ENCODE data around the gene EPB41L3.

Gene EPB41L3

DNA sequence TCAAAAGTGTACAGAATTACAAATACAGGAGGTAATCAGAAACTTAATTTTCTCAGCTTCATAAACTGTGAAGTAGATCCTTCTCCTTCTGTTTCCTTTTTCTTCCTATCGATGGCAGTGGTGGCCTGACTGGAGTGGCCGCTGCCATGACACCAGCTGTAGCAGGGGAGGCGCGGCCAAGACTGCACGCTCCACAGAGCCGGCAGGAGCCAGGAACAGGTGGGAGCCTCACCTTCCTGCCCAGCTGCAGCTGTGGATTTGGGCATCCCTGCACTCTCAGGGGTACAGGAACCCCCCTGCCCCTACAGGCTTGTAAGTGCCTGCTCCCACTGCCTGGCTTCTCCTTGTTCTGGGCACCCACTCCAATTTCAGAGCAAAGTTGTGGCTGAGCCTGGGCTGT, 76.1 kb downstream of the EPB41L3 start:
- TF ChIP-seq EZH2 (IDR thresholded peaks at IDR 0.05; ENCODE audit: borderline replicate concordance, low read length), result no peak
- TF ChIP-seq, protein P1, sequence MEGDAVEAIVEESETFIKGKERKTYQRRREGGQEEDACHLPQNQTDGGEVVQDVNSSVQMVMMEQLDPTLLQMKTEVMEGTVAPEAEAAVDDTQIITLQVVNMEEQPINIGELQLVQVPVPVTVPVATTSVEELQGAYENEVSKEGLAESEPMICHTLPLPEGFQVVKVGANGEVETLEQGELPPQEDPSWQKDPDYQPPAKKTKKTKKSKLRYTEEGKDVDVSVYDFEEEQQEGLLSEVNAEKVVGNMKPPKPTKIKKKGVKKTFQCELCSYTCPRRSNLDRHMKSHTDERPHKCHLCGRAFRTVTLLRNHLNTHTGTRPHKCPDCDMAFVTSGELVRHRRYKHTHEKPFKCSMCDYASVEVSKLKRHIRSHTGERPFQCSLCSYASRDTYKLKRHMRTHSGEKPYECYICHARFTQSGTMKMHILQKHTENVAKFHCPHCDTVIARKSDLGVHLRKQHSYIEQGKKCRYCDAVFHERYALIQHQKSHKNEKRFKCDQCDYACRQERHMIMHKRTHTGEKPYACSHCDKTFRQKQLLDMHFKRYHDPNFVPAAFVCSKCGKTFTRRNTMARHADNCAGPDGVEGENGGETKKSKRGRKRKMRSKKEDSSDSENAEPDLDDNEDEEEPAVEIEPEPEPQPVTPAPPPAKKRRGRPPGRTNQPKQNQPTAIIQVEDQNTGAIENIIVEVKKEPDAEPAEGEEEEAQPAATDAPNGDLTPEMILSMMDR (IDR thresholded peaks at IDR 0.05; ENCODE audit: low read length), result no peak
- no peak overlapping the region for H3K4me3 ChIP-seq (ENCODE audit: low read depth, low read length, poor library complexity, severe bottlenecking)
- H4K20me1 ChIP-seq (ENCODE audit: insufficient read depth, low read length), result no peaks in the 10 kb centered on the region
- no peaks in the 10 kb centered on the region for H3K9me2 ChIP-seq (ENCODE audit: low read depth, low read length)
- no peak overlapping the region for H3K27ac ChIP-seq (ENCODE audit: low read depth, low read length, poor library complexity, severe bottlenecking)
- H3K9ac ChIP-seq (ENCODE audit: low read length), result no peak overlapping the region
- H3K36me3 ChIP-seq (ENCODE audit: insufficient read depth, low read length), result no peaks in the 10 kb centered on the region
- no peaks in the 10 kb centered on the region for H3F3A ChIP-seq (ENCODE audit: insufficient read depth, low read length)
- no peaks in the 10 kb centered on the region for H3K4me1 ChIP-seq (ENCODE audit: insufficient read depth, low read length, severe bottlenecking)
- H3K9me3 ChIP-seq (ENCODE audit: low read length), result no peaks in the 10 kb centered on the region
- H3K27me3 ChIP-seq (ENCODE audit: insufficient read depth, low read length), result no peaks in the 10 kb centered on the region
- H3K4me2 ChIP-seq (ENCODE audit: low read length), result no peak overlapping the region
- H2AFZ ChIP-seq (ENCODE audit: low read length), result no peak overlapping the region
- H3K79me2 ChIP-seq (ENCODE audit: insufficient read depth, low read length), result no peaks in the 10 kb centered on the region

DNA sequence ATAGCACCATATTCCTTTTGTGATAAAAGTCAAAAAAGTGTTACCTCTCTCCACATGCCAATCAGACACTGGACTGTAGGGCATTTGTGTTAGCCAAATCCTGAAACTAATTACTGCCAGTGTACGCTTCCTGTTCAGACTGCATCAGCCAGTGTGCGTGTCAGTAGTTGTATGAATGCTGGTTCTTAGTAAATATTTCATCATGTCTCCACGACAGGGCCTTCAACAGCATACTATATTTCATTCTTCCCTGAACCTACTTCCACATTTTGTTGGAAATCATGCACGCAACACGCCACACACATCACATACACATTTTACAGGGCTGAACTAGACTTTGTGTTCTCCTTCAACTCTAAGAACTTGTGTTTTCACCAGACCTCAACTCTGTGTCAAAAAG, 77.5 kb downstream of the EPB41L3 start:
- no peaks in the 10 kb centered on the region for H3K79me2 ChIP-seq (ENCODE audit: insufficient read depth, low read length)
- H4K20me1 ChIP-seq (ENCODE audit: insufficient read depth, low read length), result no peaks in the 10 kb centered on the region
- H3K9me2 ChIP-seq (ENCODE audit: low read depth, low read length), result no peaks in the 10 kb centered on the region
- no peaks in the 10 kb centered on the region for H3K9me3 ChIP-seq (ENCODE audit: low read length)
- TF ChIP-seq, protein P1 (IDR thresholded peaks at IDR 0.05; ENCODE audit: low read length), result no peak
- no peak for TF ChIP-seq EZH2 (IDR thresholded peaks at IDR 0.05; ENCODE audit: borderline replicate concordance, low read length)
- H3K4me3 ChIP-seq (ENCODE audit: low read depth, low read length, poor library complexity, severe bottlenecking), result no peak overlapping the region
- H2AFZ ChIP-seq (ENCODE audit: low read length), result no peak overlapping the region
- H3K9ac ChIP-seq (ENCODE audit: low read length), result no peak overlapping the region
- no peaks in the 10 kb centered on the region for H3K36me3 ChIP-seq (ENCODE audit: insufficient read depth, low read length)
- no peak overlapping the region for H3K27ac ChIP-seq (ENCODE audit: low read depth, low read length, poor library complexity, severe bottlenecking)
- H3K27me3 ChIP-seq (ENCODE audit: insufficient read depth, low read length), result no peaks in the 10 kb centered on the region
- no peaks in the 10 kb centered on the region for H3F3A ChIP-seq (ENCODE audit: insufficient read depth, low read length)
- H3K4me2 ChIP-seq (ENCODE audit: low read length), result no peak overlapping the region
- H3K4me1 ChIP-seq (ENCODE audit: insufficient read depth, low read length, severe bottlenecking), result no peaks in the 10 kb centered on the region

DNA sequence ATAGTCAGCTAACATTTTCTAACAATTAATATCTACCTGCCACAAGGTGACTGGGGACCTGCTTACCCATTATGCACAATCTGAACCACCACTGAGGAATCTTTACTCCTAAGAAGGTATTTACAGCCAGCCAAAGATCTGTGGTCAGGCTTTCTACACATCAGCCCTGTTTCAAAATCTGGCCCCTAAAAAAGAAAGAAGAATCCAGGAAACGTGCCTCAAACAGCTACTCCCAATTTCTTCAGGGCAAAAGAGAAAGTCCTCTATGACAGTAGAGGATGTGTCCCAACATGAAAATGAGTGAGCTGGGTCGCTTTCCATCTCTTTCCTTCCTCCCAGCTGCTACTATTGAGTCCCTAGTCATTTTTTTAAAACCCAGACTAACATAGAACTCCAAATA, 79.5 kb downstream of the EPB41L3 start:
- H3K4me2 ChIP-seq (ENCODE audit: low read length), result no peak overlapping the region
- no peaks in the 10 kb centered on the region for H4K20me1 ChIP-seq (ENCODE audit: insufficient read depth, low read length)
- TF ChIP-seq, protein P1 (IDR thresholded peaks at IDR 0.05; ENCODE audit: low read length), result no peak
- no peak for TF ChIP-seq EZH2 (IDR thresholded peaks at IDR 0.05; ENCODE audit: borderline replicate concordance, low read length)
- no peak overlapping the region for H2AFZ ChIP-seq (ENCODE audit: low read length)
- no peaks in the 10 kb centered on the region for H3K27me3 ChIP-seq (ENCODE audit: insufficient read depth, low read length)
- no peaks in the 10 kb centered on the region for H3F3A ChIP-seq (ENCODE audit: insufficient read depth, low read length)
- no peaks in the 10 kb centered on the region for H3K9me2 ChIP-seq (ENCODE audit: low read depth, low read length)
- H3K79me2 ChIP-seq (ENCODE audit: insufficient read depth, low read length), result no peaks in the 10 kb centered on the region
- H3K9me3 ChIP-seq (ENCODE audit: low read length), result no peaks in the 10 kb centered on the region
- no peak overlapping the region for H3K9ac ChIP-seq (ENCODE audit: low read length)
- H3K4me1 ChIP-seq (ENCODE audit: insufficient read depth, low read length, severe bottlenecking), result no peaks in the 10 kb centered on the region
- H3K36me3 ChIP-seq (ENCODE audit: insufficient read depth, low read length), result no peaks in the 10 kb centered on the region
- no peak overlapping the region for H3K4me3 ChIP-seq (ENCODE audit: low read depth, low read length, poor library complexity, severe bottlenecking)
- no peak overlapping the region for H3K27ac ChIP-seq (ENCODE audit: low read depth, low read length, poor library complexity, severe bottlenecking)

All from OCI-LY1 (cell line).